NCI-H526 (cell line): ENCODE measurements around the gene HAUS7.
A peak's percentile ranks its signal among the peaks of the same experiment; 100 is the strongest.

Source experiments
- DNase-seq, 2 experiments: peaks; one replicate each; lab custom pipeline; 2025; lab: John Stamatoyannopoulos, UW

The HAUS7 gene

DNA sequence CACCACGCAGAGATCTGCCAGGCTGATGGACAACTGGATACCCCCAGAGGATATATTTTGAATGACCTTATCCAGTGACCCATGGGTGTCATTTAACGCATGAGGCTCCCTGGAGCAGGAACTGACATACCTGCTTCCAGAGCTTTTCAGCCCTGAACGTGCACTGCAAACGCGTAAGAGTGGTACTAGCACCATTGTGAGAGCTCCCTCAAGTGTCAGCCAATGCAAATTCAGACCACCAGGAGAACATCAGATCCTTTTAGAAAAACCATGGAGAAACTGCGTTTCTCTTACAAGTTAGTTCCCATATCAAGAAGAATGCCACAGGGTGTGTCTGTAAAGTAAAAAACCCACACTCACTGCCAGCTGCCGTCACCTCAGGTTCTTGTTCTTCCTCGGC lies 31.8 kb downstream of the HAUS7 start:
- peak; percentile 22 to 66 for DNase-seq

DNA sequence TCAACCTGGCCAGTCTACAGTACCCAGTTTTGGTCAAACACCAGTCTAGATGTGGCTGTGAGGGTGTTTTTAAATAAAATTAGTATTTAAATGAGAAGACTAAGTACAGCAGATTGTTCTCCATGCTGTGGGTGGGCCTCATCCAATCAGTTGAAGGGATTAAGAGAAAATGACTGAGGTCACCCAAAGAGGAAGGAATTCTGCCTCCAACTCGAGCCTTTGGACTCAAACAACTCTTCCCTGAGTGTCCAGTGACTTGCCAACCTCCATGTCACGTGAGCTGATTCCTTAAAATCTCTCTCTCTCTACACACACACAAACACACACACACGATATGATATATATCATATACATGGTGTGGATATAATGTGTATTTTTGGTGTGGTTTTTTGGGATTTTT lies 34.5 kb downstream of the HAUS7 start:
- DNase-seq: no peak

DNA sequence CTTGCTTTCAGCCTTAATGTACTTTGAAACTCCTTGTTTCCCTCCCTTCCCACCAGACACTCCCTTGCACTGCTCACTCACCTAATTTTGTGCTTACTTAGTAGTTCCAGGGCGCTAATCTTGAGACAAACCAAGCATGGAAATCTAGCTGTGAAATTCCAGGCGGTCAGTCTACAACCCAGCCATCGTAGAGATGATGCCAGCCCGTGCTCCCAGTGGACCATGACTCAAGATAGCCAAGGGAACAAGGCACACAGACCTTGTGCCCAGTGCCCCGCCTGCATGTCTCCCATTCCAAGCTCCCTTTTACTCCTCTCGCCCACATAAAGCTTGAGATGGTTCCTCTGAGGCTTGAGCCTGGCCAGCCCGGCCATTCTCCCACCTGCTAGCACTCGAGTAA lies 35.6 kb downstream of the HAUS7 start:
- no peak for DNase-seq

DNA sequence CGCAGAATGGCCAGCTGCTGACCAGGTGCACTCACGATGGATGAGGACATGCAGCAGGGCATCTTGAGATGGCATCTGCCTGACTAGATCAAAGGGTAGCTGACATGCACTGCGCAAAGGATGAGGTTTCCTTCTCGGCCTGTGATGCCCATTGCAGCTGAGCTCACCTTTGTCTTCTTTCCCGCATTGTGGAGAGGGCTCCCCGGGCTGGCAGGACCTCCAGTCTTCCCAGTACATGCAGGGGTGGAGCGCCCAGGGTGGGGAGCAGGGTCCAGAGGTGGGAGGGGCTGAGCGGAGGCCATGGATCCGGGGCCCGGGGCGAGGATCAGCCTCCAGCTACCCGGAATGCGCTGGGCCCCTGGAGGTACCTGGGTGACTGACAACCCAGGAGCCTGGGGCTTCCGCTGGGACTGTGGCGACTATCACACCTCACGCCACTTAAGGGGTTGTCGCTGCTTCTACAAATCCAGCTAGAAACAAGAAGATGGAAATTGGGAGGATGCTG lies 36.5 kb downstream of the HAUS7 start:
- no peak for DNase-seq

DNA sequence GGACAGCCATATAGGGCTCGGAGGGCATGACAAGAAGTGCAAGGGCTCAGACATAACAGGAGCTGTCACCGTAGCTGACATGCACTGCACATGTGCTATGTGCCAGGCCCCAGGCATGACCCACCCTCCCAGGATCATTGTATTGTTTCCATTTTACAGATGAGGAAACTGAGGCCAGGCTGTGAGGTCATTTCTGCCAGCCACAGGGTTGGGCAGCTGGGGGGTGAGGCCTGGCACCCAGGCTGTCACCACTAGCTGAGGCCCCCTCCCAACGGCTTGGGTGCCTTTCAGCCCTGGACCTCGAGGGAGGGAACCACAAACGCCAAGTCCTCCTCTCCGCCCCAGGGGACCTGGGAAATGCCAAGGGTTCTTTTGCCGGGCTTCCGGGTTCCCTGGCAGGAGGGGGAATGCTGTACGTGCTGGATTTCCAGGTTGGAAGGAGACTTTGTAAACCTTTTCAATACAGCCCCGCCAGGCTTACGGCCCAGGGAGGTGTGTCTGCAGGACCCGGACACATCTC lies 37.2 kb downstream of the HAUS7 start:
- no peak for DNase-seq

DNA sequence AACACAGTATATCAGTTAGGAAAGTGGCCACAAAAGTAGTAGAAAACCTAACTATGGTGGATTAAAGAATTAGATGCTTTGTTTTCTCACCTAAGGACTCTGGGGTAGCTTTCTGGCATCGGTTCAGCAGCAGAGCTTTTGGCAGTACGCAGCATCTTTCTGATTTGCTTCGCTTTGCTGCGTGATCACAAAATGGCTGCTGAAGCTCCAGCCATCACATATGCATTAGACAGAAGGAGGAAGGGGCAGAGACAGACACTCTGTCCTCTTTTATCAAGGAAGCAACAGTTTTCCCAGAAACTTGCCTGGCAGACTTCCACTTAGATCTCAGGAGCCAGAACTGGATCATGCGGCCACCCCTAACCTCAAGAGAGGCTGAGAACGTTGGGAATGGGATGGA lies 39.6 kb downstream of the HAUS7 start:
- no peak for DNase-seq

DNA sequence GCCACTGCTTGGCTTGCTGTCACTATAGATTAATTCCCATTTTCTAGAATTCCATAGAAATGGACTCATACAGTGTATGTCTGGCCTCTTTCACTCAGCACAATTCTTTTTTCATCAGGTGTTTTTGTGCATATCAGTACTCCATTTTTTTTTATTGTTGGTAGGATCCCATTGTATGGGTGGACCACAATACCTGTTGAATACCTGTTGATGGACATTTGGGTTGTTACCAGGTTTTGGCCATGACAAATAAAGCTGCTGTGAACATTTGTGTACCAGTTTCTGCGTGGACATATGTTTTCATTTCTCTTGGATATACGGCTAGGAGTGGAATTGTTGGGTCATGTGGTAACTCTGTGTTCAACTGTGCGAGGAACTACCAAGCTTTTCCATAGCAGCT lies 44.2 kb downstream of the HAUS7 start:
- no peak for DNase-seq

DNA sequence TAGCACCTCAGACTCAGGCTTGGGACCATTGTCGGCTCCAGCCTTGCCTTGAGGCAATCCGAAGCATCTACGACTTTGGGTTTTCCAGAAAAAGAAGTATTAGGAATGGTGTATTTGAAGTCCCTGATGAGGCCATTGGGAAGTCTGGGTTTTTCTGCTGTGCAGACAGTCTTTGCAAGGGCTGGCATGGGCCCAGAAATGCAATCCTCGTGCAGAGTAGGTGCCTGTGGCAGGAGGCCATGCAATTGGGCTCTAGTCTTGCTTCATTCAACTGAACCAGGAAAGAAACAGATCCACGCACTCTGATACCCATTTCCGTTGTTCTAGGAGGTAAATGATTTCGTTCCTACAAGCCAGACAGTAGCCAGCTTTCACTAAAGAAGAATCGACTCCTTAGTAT lies 46.7 kb downstream of the HAUS7 start:
- no peak for DNase-seq

DNA sequence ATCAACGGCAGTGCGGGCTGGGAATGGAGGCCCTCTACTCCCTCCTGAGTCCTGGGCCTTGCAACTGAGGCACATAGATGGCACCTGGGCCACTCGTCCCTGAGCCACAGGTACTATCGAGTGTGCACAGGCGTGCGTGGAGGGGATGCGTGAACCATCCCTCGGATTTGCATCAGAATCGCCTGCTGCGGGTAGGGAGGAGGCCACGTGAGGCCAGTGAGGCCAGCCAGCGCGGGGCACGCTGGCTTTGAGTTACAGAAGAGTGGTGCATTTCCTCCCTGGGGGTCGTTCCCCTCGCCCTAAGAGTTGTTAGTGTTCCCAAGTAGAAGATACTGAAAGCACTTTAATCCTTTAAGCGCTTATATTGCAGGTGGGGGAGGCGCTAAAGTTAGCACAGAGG lies 48.5 kb downstream of the HAUS7 start:
- no peak for DNase-seq

DNA sequence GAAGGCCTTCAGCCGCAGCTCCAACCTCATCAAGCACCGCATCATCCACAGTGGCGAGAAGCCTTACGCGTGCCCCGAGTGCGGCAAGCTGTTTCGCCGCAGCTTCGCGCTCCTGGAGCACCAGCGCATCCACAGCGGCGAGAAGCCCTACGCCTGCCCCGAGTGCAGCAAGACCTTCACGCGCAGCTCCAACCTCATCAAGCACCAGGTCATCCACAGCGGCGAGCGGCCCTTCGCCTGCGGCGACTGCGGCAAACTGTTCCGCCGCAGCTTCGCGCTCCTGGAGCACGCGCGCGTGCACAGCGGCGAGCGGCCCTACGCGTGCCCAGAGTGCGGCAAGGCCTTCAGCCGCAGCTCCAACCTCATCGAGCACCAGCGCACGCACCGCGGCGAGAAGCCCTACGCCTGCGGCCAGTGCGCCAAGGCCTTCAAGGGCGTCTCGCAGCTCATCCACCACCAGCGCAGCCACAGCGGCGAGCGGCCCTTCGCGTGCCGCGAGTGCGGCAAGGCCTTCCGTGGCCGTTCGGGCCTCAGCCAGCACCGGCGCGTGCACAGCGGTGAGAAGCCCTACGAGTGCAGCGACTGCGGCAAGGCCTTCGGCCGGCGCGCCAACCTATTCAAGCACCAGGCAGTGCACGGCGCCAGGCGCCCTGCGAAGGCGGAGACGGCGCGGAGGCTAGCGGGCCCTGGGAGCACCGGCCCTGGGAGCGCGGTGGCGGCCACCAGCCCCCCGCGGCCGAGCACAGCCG lies 49.4 kb downstream of the HAUS7 start:
- no peak for DNase-seq

DNA sequence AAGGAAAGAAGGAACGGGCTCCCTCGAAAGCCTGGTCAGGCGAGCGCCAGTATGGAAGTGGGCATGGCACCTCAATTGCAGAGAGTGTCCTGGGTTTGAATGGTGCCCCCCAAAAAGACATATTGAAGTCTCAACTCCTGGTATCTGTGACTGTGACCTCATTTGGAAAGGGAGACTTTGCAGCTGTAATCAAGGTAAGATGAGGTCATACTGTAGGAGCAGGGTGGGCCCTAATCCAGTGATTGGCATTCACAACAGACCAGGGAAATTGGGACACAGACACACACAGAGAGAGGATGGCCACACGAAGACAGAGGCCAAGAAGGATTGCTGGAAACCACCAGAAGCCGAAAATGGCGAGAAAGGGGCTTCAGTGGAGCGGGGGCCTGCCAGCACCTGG lies 52.7 kb downstream of the HAUS7 start:
- no peak for DNase-seq

DNA sequence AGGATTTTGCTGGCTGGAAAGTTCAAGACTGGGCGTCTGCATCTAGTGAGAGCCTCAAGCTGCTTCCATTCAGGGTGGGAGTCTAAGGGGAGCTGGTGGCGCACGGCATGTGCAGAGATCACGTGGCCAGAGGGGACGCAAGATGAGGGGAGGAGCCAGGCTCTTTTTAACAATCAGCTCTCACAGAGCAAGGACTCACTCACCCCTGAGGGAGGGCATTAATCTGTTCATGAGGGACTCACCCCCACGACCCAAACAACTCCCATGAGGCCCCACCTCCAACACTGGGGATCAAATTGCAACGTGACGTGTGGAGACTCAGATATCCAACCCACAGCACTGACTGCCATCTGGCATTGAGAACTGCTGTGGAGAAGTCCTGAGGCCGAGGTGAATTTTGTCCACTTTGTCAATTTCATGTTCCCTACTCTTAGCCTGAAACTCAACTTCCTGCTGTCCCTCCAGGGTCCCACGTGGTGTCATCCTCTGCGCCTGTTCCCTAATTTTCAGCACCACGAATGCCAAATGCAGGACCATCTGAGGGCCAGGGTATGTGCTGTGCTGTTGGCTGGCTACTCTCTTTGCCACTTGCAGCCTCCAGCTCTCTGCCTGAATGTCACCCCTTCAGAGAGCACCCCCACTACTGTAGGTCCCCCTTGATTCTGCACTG lies 53.5 kb downstream of the HAUS7 start:
- DNase-seq: no peak

DNA sequence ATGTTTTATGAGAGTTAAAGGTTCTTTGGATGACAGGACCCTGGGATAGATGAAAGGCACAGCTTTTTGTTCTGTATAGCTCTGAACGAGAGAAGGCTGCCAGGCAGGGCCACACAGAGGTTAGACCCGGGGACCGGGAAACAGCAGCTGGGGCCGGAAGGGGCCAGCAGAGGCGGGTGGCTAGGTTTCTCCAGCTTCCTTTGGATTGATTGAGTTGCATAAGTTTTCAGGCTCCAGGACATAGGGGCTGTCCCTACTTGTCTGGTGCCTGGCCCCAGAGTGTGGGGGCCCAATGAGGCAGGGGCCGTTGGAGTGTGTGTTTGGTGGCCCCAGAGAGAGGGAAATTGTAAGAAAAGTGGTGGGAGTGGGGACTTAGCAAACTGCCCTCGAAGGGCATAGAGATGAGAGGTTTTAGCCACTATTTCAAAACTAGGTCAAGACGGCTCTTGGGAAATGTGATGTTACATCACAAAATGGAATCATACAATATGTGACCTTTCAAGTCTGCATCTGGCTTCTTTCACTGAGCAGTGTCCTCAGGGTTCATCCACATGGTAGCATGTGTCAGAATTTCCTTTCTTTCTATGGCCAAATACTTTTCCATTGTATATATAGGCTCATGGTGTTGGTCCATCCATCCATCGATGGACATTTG lies 55.4 kb downstream of the HAUS7 start:
- no peak for DNase-seq

DNA sequence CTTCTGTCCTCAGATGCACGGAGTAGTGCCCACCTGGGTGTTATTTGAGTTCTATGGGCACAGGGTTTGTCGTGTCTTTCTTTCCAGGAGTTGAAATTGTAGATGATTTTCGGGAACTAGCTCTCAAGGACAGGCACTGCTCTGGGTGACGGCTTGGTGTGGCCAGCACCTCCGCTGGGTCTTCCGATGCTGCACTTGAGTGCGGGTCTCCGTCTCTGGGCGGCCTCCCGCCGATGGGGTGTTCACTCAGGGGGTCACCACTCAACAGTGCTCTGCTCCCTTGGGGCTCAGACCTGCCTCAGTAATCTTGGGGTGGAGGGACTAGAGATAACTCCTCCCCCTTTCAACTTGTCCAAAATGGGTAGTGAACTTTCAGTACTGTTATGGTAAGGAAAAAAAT lies 56.6 kb downstream of the HAUS7 start:
- DNase-seq: no peak

DNA sequence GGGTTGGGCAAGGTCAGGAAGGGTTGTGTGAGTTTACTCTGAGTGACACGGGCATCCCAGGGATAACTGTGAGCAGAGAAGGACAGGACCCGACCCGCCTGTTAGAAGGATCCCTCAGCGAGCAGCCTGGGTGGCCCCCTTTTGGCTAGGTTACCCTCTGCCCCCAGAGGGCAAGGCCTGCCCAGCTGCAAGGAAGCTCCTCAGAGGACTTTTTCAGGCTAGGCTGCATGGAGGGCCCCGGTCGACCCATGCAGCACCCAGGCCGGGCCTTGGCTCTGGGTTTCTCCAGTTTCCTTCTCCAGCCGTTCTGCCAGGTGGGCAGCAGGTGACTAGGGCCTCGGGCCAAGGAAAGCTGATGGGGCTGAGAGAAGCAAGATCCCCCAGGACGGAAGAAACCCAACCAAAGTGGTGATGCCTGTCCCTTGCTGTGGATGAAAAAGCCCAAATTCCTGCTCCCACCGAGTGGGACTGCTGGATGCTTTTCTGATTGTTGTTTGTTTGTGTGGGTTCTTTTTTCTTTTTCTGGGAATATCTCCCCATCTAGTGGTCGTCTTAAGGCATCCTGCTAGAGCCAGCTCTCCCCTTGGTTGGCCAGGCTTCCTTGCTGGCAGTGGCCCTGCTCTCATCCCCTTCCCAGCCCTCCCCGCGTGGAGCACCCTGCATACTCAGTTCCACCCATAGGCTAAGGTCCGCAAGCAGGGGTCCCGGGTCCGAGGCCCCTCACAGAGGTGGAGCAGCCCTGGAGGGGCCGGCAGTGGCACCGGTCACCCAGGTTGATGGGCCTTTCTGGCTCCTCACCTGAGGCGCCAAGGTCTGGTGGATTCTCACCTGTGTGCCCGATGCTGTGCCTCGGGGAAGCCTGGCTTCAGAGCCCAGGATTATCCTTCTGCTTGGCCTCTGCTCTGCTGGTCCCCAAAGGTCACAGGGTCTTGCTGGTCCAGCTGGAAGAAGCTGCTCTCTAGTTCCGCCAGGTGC lies 57.3 kb downstream of the HAUS7 start:
- DNase-seq: peak in 1 of 2 experiments; percentile 22

DNA sequence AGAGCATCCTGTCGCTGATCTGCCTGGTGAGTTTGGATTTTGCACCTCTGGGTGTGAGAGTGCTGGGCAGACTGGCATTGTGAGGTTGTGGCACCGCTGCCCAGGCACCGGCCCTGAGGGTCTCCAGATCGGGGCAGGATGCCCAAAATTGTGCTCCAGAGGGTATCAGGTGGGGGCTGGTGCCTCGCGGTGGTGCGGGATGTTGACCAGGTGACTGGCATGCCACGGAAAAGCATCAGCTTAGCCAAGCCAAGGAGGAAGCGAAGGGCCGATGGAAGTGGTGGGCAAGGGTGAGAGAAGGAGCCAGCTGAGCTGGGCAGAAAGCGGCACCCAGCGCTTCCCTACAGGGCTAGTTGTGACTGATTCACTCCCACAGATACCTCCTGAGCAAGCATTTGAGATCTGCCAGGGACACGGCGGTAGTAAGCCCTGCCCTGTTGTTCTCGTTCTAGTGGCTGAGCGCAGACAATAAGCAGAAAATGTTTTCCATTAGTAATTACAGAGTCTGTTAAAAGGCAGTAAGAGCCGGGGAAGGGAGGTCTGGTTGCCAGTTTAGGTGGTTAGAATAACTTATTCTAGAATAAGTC lies 58.3 kb downstream of the HAUS7 start:
- peak; percentile 12 to 42 for DNase-seq

DNA sequence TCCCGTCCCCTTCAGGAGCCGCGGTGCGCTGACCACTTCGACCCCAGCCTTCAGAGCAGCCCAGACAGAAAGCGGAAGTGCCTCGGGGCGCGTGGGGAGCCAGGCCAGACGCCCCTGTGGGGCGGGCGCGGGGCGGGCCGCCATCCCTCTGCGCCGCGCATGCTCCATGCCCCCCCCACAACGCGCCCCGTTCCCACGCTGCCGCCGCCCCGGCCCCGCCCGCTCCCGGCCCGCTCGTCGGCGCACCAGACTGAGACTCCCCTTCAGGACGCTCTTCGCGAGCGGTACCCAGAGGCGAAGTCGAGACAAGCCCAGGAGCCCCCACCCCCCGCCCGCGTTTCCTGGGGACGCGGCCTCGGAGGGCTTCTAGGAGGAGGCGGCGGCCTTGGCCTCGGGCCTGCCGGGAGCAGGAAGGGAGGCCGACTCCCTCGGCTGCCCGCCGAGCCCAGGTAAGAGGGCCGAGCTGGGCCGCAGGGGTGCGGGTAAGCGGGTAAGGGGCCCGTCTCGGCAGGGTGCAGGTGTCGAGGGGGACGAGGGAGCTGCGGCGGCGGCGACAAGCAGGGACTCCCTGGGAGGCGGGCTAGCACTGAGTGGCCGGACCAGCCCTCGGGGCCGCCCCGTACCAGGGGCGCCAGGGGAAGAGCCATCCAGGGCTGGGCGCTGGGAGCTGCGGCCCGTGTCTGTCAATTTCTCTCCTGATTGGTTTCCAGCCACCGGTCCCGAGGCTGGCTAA lies 59.0 kb downstream of the HAUS7 start, which contains the start of gene ZFP92:
TSS of gene ZFP92 (plus strand) at position 218 of the 733 bp plus-strand sequence. CDS start 6,851 bp downstream, outside the sequence.
- peak in 1 of 2 experiments; percentile 39 for DNase-seq

DNA sequence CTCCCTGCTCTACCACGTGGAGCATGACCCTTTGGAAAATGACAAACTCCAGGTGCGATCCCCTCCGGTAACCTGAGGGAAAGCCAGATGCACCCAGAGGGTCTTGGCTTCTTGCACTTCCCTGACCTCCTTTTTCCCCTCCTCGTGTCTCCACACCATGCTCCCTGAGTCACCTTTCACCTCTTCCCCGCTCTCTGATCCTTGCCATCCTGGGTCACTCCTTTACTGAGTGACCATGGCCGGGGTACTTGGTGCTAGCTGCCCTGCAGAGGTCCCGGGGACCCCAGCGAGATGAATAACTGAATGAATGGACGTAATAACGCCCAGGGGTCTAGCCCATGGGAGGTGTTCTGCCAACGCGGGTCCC lies 59.5 kb downstream of the HAUS7 start:
- no peak for DNase-seq

DNA sequence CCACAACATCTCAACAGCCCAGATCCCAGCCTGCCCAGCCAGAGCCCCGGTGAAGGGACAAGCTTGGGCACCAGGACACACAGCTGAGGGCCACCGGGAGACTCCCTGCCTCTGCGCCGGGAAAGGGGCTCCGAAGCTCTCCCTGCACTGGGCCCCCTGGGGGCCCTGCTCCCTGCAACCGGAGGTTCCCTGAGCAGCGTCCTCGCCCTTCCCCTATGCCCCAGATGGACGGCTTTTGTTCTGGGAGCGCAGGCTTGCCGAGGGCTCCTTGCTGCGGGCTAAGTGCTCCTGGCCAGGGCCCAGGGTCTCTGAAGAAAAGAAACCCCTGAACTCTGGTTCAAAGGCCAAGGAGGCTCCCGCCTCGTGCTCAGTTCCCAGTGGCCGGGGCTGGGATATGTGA lies 60.0 kb downstream of the HAUS7 start:
- no peak for DNase-seq

DNA sequence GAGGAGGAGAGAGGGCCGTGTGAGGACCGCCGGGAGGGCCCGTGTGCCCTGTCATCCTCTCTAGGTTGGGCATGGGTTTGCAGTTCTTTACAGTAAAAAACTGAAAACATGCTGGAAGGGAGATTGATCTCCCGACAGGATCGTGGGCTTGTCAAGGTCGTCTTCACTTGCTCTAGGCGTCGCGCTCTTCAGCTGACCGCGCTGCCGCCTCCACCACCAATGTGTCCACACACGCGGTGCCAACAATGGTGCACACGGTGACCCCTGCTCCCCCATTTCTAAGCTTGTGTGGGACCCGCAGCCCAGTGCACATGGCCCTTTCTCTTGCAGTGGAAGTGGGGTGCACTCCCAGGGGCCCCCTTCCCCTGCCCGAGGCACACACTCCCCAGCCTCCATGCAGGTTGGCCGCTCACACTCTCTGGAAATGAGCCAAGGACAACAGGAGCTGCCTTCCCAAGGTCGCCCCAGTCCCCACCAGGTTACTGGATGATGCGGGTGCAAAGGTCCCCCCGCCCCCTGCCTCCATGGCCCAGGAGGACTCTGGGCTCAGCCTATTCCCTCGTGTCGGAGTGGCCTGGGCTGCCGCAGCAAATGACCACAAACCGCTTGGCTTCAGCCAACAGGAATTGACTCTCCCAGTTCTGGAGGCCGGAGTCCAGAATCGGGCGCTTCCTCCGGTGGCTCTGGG lies 60.8 kb downstream of the HAUS7 start:
- DNase-seq: no peak
